ENCODE data around the gene KLF13. TPM values are rescaled to one million over a fixed set of nuclear protein-coding genes. Genes with fewer than 3 reads are reported as not detected.

The KLF13 gene
- total RNA-seq, 1 donor = 58.6 TPM

- no peaks in the 10 kb centered on the region for H3K27me3 ChIP-seq (ENCODE audit: insufficient read depth, low read length)
- H3K9me3 ChIP-seq (ENCODE audit: low read depth, low read length) = no peaks in the 10 kb centered on the region
- peak; percentile 65 for DNase-seq (ENCODE audit: insufficient read length, low spot score, missing footprints)
- H3K79me2 ChIP-seq (ENCODE audit: insufficient read depth, low read length) = peaks cover 96% of the 10 kb centered on the region
- TF ChIP-seq, protein P1, sequence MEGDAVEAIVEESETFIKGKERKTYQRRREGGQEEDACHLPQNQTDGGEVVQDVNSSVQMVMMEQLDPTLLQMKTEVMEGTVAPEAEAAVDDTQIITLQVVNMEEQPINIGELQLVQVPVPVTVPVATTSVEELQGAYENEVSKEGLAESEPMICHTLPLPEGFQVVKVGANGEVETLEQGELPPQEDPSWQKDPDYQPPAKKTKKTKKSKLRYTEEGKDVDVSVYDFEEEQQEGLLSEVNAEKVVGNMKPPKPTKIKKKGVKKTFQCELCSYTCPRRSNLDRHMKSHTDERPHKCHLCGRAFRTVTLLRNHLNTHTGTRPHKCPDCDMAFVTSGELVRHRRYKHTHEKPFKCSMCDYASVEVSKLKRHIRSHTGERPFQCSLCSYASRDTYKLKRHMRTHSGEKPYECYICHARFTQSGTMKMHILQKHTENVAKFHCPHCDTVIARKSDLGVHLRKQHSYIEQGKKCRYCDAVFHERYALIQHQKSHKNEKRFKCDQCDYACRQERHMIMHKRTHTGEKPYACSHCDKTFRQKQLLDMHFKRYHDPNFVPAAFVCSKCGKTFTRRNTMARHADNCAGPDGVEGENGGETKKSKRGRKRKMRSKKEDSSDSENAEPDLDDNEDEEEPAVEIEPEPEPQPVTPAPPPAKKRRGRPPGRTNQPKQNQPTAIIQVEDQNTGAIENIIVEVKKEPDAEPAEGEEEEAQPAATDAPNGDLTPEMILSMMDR (IDR thresholded peaks at IDR 0.05; ENCODE audit: extremely low read depth, low read depth, low read length) = no peak
- no peaks in the 10 kb centered on the region for H3K36me3 ChIP-seq (ENCODE audit: insufficient read depth, low read length)
- no peak overlapping the region for H3K4me3 ChIP-seq (ENCODE audit: insufficient read depth, low read length)
- peaks cover 10% of the 10 kb centered on the region for H3K4me1 ChIP-seq (ENCODE audit: insufficient read depth, low read length)
- H3K27ac ChIP-seq (ENCODE audit: low read depth, low read length) = no peak overlapping the region
- H4K20me1 ChIP-seq (ENCODE audit: insufficient read depth, low read length) = peaks cover 51% of the 10 kb centered on the region
- H3K4me2 ChIP-seq (ENCODE audit: insufficient read depth, low read length) = no peak overlapping the region
- H2AFZ ChIP-seq (ENCODE audit: low read length) = no peak overlapping the region
Measured at GRCh38 chr15:31364301-31365031, 37.8 kb downstream of the KLF13 start.

GRCh38 chr15:31365032-31365654 lies 38.5 kb downstream of the KLF13 start:
- Histone ChIP-seq H3K27ac (ENCODE audit: low read depth, low read length) (no peak overlapping the region), H3K9me3 (ENCODE audit: low read depth, low read length) (no peaks in the 10 kb centered on the region), H3K27me3 (ENCODE audit: insufficient read depth, low read length) (no peaks in the 10 kb centered on the region), H4K20me1 (ENCODE audit: insufficient read depth, low read length) (peaks cover 47% of the 10 kb centered on the region), H3K4me2 (ENCODE audit: insufficient read depth, low read length) (peak overlapping the region; percentile 65), H3K4me1 (ENCODE audit: insufficient read depth, low read length) (peaks cover 10% of the 10 kb centered on the region), H3K4me3 (ENCODE audit: insufficient read depth, low read length) (no peak overlapping the region), H2AFZ (ENCODE audit: low read length) (no peak overlapping the region), H3K79me2 (ENCODE audit: insufficient read depth, low read length) (peaks cover 95% of the 10 kb centered on the region), H3K36me3 (ENCODE audit: insufficient read depth, low read length) (no peaks in the 10 kb centered on the region)
- TF ChIP-seq, protein P1 (IDR thresholded peaks at IDR 0.05; ENCODE audit: extremely low read depth, low read depth, low read length) = no peak
- DNase-seq (ENCODE audit: insufficient read length, low spot score, missing footprints) = peak; percentile 3

- H3K9me3 ChIP-seq (ENCODE audit: low read depth, low read length) = no peaks in the 10 kb centered on the region
- H2AFZ ChIP-seq (ENCODE audit: low read length) = peak overlapping the region; percentile 54
- peak overlapping the region; percentile 61 for H3K27ac ChIP-seq (ENCODE audit: low read depth, low read length)
- H3K4me1 ChIP-seq (ENCODE audit: insufficient read depth, low read length) = peaks cover 10% of the 10 kb centered on the region
- H3K4me2 ChIP-seq (ENCODE audit: insufficient read depth, low read length) = peak overlapping the region; percentile 65
- TF ChIP-seq, protein P1 (IDR thresholded peaks at IDR 0.05; ENCODE audit: extremely low read depth, low read depth, low read length) = peak; percentile 45
- no peaks in the 10 kb centered on the region for H3K36me3 ChIP-seq (ENCODE audit: insufficient read depth, low read length)
- peaks cover 93% of the 10 kb centered on the region for H3K79me2 ChIP-seq (ENCODE audit: insufficient read depth, low read length)
- no peaks in the 10 kb centered on the region for H3K27me3 ChIP-seq (ENCODE audit: insufficient read depth, low read length)
- H3K4me3 ChIP-seq (ENCODE audit: insufficient read depth, low read length) = peak overlapping the region; percentile 25
- peak; percentile 99 for DNase-seq (ENCODE audit: insufficient read length, low spot score, missing footprints)
- H4K20me1 ChIP-seq (ENCODE audit: insufficient read depth, low read length) = peaks cover 44% of the 10 kb centered on the region
Measured at GRCh38 chr15:31365655-31366127, 39.1 kb downstream of the KLF13 start.

- Histone ChIP-seq H3K79me2 (ENCODE audit: insufficient read depth, low read length) (peaks cover 93% of the 10 kb centered on the region), H2AFZ (ENCODE audit: low read length) (no peak overlapping the region), H3K27ac (ENCODE audit: low read depth, low read length) (no peak overlapping the region), H3K27me3 (ENCODE audit: insufficient read depth, low read length) (no peaks in the 10 kb centered on the region), H3K4me3 (ENCODE audit: insufficient read depth, low read length) (peak overlapping the region; percentile 25), H3K4me1 (ENCODE audit: insufficient read depth, low read length) (peaks cover 10% of the 10 kb centered on the region), H3K36me3 (ENCODE audit: insufficient read depth, low read length) (no peaks in the 10 kb centered on the region), H4K20me1 (ENCODE audit: insufficient read depth, low read length) (peaks cover 45% of the 10 kb centered on the region), H3K9me3 (ENCODE audit: low read depth, low read length) (no peaks in the 10 kb centered on the region), H3K4me2 (ENCODE audit: insufficient read depth, low read length) (peak overlapping the region; percentile 65)
- peak; percentile 78 for DNase-seq (ENCODE audit: insufficient read length, low spot score, missing footprints)
- TF ChIP-seq, protein P1 (IDR thresholded peaks at IDR 0.05; ENCODE audit: extremely low read depth, low read depth, low read length) = no peak
Measured at GRCh38 chr15:31366169-31366734, 39.6 kb downstream of the KLF13 start.

Measured in osteoblast (primary cell).